Vagina (tissue), 2 donors: Measurements from ENCODE around the gene ALKBH5.

Experiments
- POLR2A ChIP-seq, 2 donors: fragments of 450-650 bp; IDR thresholded peaks; one replicate each; pipeline ENCODE4 v1.6.1; 2017; ENCODE audit warnings: antibody characterized with exemption in 2 of 2, mild to moderate bottlenecking in 2 of 2, moderate library complexity in 2 of 2
- POLR2AphosphoS5 ChIP-seq, 2 donors: sonication (generic); formaldehyde crosslinking; IDR thresholded peaks; one replicate each; pipeline ENCODE4 v1.9.0; 2017; ENCODE audit warnings: antibody characterized with exemption in 2 of 2, mild to moderate bottlenecking in 2 of 2, low read depth in 1 of 2; ENCODE audit not compliant: insufficient read depth in 1 of 2

DNA sequence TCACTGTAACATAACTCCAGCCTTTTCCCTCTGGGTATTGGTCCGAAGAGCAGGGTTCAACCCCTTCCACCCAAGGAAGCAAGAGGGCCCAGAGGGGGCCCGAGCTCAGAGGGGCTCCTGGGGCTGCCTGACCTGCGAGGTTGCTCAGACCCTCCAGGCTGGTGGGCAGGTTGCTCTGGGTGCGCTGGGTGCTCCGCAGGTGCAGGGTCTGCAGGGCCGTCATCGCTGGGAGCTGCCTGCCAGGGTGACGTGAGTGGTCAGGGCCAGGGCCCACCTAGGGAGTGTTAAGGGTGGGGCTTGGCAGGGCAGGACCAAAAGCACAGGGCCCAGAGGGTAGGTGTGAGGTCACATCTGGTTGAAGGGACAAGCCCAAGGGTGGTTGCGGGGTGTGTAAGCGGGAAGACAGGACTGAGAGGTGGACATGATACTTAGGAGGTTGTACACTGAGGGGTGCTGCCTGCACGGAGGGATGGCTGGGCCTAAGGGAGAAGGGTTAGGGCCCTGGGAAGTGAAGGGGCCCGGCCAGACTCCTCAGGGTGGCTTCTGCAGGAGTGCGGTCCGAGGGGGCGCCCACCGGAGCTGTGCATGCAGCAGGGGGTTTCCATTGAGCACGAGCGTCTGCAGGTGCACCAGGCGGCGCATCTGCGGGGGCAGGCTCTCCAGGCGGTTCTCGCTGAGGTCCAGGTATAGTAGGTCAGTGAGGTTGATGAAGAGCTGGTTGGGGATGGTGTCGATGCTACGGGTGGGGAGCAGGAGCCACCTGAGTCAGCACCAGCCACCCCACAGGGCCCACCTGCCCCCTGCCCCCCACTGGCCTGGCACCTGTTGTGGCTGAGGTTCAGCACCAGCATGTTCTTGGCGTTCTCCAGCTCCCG, 70.6 kb downstream of the ALKBH5 start:
- TF ChIP-seq POLR2AphosphoS5 (IDR thresholded peaks at IDR 0.05; ENCODE audit: insufficient read depth in 1 of 2, low read depth in 1 of 2) (no peak), POLR2A (IDR thresholded peaks at IDR 0.05) (no peak)
